Lung (tissue), 12 donors: ENCODE data around the gene ALKBH3. TPM values are rescaled to one million over a fixed set of nuclear protein-coding genes. Genes with fewer than 3 reads are reported as not detected.

ENCODE experiments used
- ATAC-seq: fragments of 200-7000 bp; cut with Tn5 transposase; one replicate; pipeline ENCODE4 v1.9.1; 2020; ENCODE audit warnings: moderate number of reproducible peaks; ENCODE audit not compliant: insufficient read depth, low FRiP score
- DNase-seq, 3 donors: peaks; one replicate each; pipeline ENCODE4 v3.0.0-alpha.2; 2013 to 2017
- H3K27ac ChIP-seq, 2 donors: one replicate each; pipeline ENCODE4 v1.5.1; 2013; ENCODE audit warnings: mild to moderate bottlenecking in 2 of 2, moderate library complexity in 2 of 2, control low read depth in 1 of 2, inconsistent platforms in 1 of 2, low read depth in 1 of 2, low read length in 1 of 2
- H3K27me3 ChIP-seq, 3 donors: one replicate each; pipeline ENCODE4 v1.5.1; 2013; ENCODE audit warnings: low read length in 2 of 3; ENCODE audit not compliant: control insufficient read depth in 3 of 3, insufficient read depth in 3 of 3
- H3K36me3 ChIP-seq, 4 donors: one replicate each; pipeline ENCODE4 v1.5.1; 2013; ENCODE audit warnings: low read length in 4 of 4, mild to moderate bottlenecking in 1 of 4, moderate library complexity in 1 of 4; ENCODE audit not compliant: control insufficient read depth in 4 of 4, insufficient read depth in 4 of 4
- H3K4me1 ChIP-seq, 5 donors: one replicate each; pipeline ENCODE4 v1.5.1; 2013; ENCODE audit warnings: low read length in 5 of 5, mild to moderate bottlenecking in 2 of 5, moderate library complexity in 1 of 5; ENCODE audit not compliant: control insufficient read depth in 5 of 5, insufficient read depth in 5 of 5
- H3K4me3 ChIP-seq: one replicate; pipeline ENCODE4 v1.5.1; 2013; ENCODE audit warnings: mild to moderate bottlenecking, control low read depth, moderate library complexity
- H3K9ac ChIP-seq, 2 donors: one replicate each; pipeline ENCODE4 v1.5.1; 2013; ENCODE audit warnings: low read length in 2 of 2, control low read depth in 1 of 2; ENCODE audit not compliant: insufficient read depth in 1 of 2
- H3K9me3 ChIP-seq, 4 donors: one replicate each; pipeline ENCODE4 v1.5.1; 2013; ENCODE audit warnings: low read length in 3 of 4, mild to moderate bottlenecking in 1 of 4, moderate library complexity in 1 of 4; ENCODE audit not compliant: control insufficient read depth in 4 of 4, insufficient read depth in 3 of 4
- CTCF ChIP-seq: IDR thresholded peaks from 2 replicates; pipeline ENCODE4 v1.5.1; 2012; ENCODE audit warnings: mild to moderate bottlenecking; ENCODE audit errors: control extremely low read depth, extremely low read depth
- WGBS, 2 donors: extraction: QIAGEN DNeasy Blood & Tissue Kit; methylation state at CpG; one replicate each; pipeline ENCODE4 v1.1.7; 2013; 5-methylcytosine and 5-hydroxymethylcytosine counted together
- polyA plus RNA-seq, 2 donors: library from polyadenylated mRNA; stranded (reverse); fragments of 200-250 nt; gene quantifications; one replicate each; pipeline ENCODE4 v1.2.1, GENCODE V29; 2013
- total RNA-seq, 2 donors: library from RNA; depleted of rRNA in 1 of 2; stranded (reverse); fragments of >200 nt in 1 of 2; gene quantifications; one replicate each; pipeline ENCODE4 v1.2.1, GENCODE V29; 2014 to 2021
- donor health status: control.
- donor health status: control.
- donor health status: Bipolar disorder and iron deficiency.
- donor health status: healthy.
- donor health status: DM: yes; HTN: yes; CAD: no.

ALKBH3 gene
- total and polyA plus RNA-seq, 4 donors: 22.6 to 43.7 (median 33.2) TPM

- Histone ChIP-seq H3K27me3 (no peaks in the 10 kb centered on the region), H3K27ac (peak overlapping the region in 1 of 2 donors; percentile 50), H3K36me3 (peaks cover 5 to 29% (median 15%) of the 10 kb centered on the region in 4 donors), H3K9ac (no peak overlapping the region), H3K4me1 (peaks cover 3 to 81% (median 37%) of the 10 kb centered on the region in 5 donors), H3K4me3 (no peak overlapping the region), H3K9me3 (no peaks in the 10 kb centered on the region)
- DNase-seq (no peak), ATAC-seq (no peak)
- 94 to 97% methylated on average over 3 of the region's 3 CpGs for WGBS, 2 donors
- TF ChIP-seq CTCF: no peak
Observed at GRCh38 chr11:43922295-43922648, 41.6 kb downstream of the ALKBH3 start.

GRCh38 chr11:43922744-43923405 lies 42.2 kb downstream of the ALKBH3 start:
- H3K36me3 ChIP-seq: peaks cover 5 to 29% (median 15%) of the 10 kb centered on the region in 4 donors
- peaks cover 3 to 81% (median 38%) of the 10 kb centered on the region in 5 donors for H3K4me1 ChIP-seq
- H3K27me3 ChIP-seq: no peaks in the 10 kb centered on the region
- H3K9ac ChIP-seq: peak overlapping the region in 1 of 2 donors; percentile 89
- H3K9me3 ChIP-seq: no peaks in the 10 kb centered on the region
- no peak overlapping the region for H3K4me3 ChIP-seq
- DNase-seq (peak in 2 of 3 donors; percentile 76 to 89), ATAC-seq (no peak)
- peak overlapping the region in 1 of 2 donors; percentile 83 for H3K27ac ChIP-seq
- TF ChIP-seq CTCF: no peak
- WGBS, 2 donors: 70 to 79% methylated on average over 6 of the region's 6 CpGs

- Histone ChIP-seq H3K27ac (peak overlapping the region; percentile 22 to 83), H3K27me3 (no peaks in the 10 kb centered on the region), H3K4me1 (peaks cover 3 to 81% (median 37%) of the 10 kb centered on the region in 5 donors), H3K9ac (peak overlapping the region in 1 of 2 donors; percentile 89), H3K36me3 (peaks cover 5 to 25% (median 14%) of the 10 kb centered on the region in 4 donors), H3K9me3 (no peaks in the 10 kb centered on the region), H3K4me3 (no peak overlapping the region)
- DNase-seq: peak; percentile 82 to 95 (median 94)
- no peak for TF ChIP-seq CTCF
- no peak for ATAC-seq
- 67 to 71% methylated on average over 8 of the region's 8 CpGs for WGBS, 2 donors
Observed at GRCh38 chr11:43923406-43924111, 42.9 kb downstream of the ALKBH3 start.
